GM23248 (cell line): ENCODE data around the gene CREB5.

Experiments
- EZH2 ChIP-seq: fragments of 200-600 bp; sonication (generic); IDR thresholded peaks from 2 replicates; pipeline ENCODE4 v1.6.1; 2018; ENCODE audit warnings: antibody characterized with exemption, mild to moderate bottlenecking; ENCODE audit not compliant: insufficient read depth, poor library complexity, severe bottlenecking
- EZH2phosphoT487 ChIP-seq: fragments of 200-600 bp; sonication (generic); IDR thresholded peaks from 2 replicates; pipeline ENCODE4 v1.6.1; 2018; ENCODE audit warnings: antibody characterized with exemption, moderate library complexity, mild to moderate bottlenecking, low read depth; ENCODE audit not compliant: insufficient read depth

GRCh38 chr7:28477041-28477442, 64.7 kb downstream of the CREB5 start:
- TF ChIP-seq EZH2 (no peak), EZH2phosphoT487 (no peak)
